Measurements from ENCODE around the gene FAM222A. TPM values are rescaled to one million over a fixed set of nuclear protein-coding genes. Genes with fewer than 3 reads are reported as not detected.

Gene FAM222A
- total RNA-seq, 1 experiment from 2014 or later: 1.6 TPM

- DNase-seq (ENCODE audit: low spot score) (no peak), ATAC-seq (no peak)
- CTCF ChIA-PET: no interaction called here
- Mint-ChIP-seq H3K4me3 (no peak overlapping the region), H3K27me3 (ENCODE audit: low read depth) (no peaks in the 10 kb centered on the region), H3K27ac (no peak overlapping the region), H3K36me3 (no peaks in the 10 kb centered on the region), H3K4me1 (peaks cover 2% of the 10 kb centered on the region; the same call in 1 of the 2 replicates), H3K9me3 (no peaks in the 10 kb centered on the region)
- TF ChIP-seq ERG (CRISPR knock-in tag; IDR thresholded peaks at IDR 0.05) (no peak), PRRX2 (CRISPR knock-in tag; IDR thresholded peaks at IDR 0.05) (no peak), NFATC4 (CRISPR knock-in tag; IDR thresholded peaks at IDR 0.05) (no peak), CTCF (IDR thresholded peaks at IDR 0.05) (no peak), ZSCAN18 (CRISPR knock-in tag; IDR thresholded peaks at IDR 0.05) (no peak), ZBTB43 (CRISPR knock-in tag; IDR thresholded peaks at IDR 0.05) (no peak), IRF2 (CRISPR knock-in tag; IDR thresholded peaks at IDR 0.05; ENCODE audit: borderline replicate concordance, low read depth) (no peak), ATF6 (CRISPR knock-in tag; IDR thresholded peaks at IDR 0.05) (no peak), TCF7 (CRISPR knock-in tag; IDR thresholded peaks at IDR 0.05; ENCODE audit: low read depth) (no peak), USF2 (CRISPR knock-in tag; IDR thresholded peaks at IDR 0.05) (no peak), FOXP1 (CRISPR knock-in tag; IDR thresholded peaks at IDR 0.05; ENCODE audit: borderline replicate concordance) (no peak), NR2C2 (CRISPR knock-in tag; IDR thresholded peaks at IDR 0.05) (no peak), ZNF138 (CRISPR knock-in tag; conservative IDR thresholded peaks at IDR 0.05) (no peak), NFYB (CRISPR knock-in tag; conservative IDR thresholded peaks at IDR 0.05; ENCODE audit: low read depth) (no peak), ZNF396 (CRISPR knock-in tag; IDR thresholded peaks at IDR 0.05; ENCODE audit: borderline replicate concordance) (no peak)
- POLR2A ChIA-PET: no interaction called here
Measured at GRCh38 chr12:109702111-109702841, 11.3 kb upstream of the FAM222A start.

- ChIA-PET POLR2A (no interaction called here), CTCF (no interaction called here)
- Mint-ChIP-seq H3K4me1 (0 out of 2 replicates have a peak, but pooled peaks cover 2% of the 10 kb centered on the region), H3K27me3 (ENCODE audit: low read depth) (no peaks in the 10 kb centered on the region), H3K9me3 (no peaks in the 10 kb centered on the region), H3K27ac (no peak overlapping the region), H3K36me3 (no peaks in the 10 kb centered on the region), H3K4me3 (no peak overlapping the region)
- DNase-seq (ENCODE audit: low spot score): no peak
- TF ChIP-seq ESRRA (CRISPR knock-in tag; IDR thresholded peaks at IDR 0.05; ENCODE audit: borderline replicate concordance): no peak
- no peak for TF ChIP-seq SP1 (CRISPR knock-in tag; conservative IDR thresholded peaks at IDR 0.05)
- no peak for TF ChIP-seq TEAD1 (CRISPR knock-in tag; IDR thresholded peaks at IDR 0.05)
- no peak for TF ChIP-seq RORB (CRISPR knock-in tag; IDR thresholded peaks at IDR 0.05)
- no peak for TF ChIP-seq ZNF317 (CRISPR knock-in tag; IDR thresholded peaks at IDR 0.05; ENCODE audit: borderline replicate concordance, low read depth)
- no peak for TF ChIP-seq TEAD4 (CRISPR knock-in tag; IDR thresholded peaks at IDR 0.05)
- TF ChIP-seq E2F1 (CRISPR knock-in tag; IDR thresholded peaks at IDR 0.05): no peak
- TF ChIP-seq ZBTB21 (CRISPR knock-in tag; IDR thresholded peaks at IDR 0.05; ENCODE audit: borderline replicate concordance): no peak
- no peak; the same call in 1 of the 2 replicates for ATAC-seq
Measured at GRCh38 chr12:109703684-109704083, 9.9 kb upstream of the FAM222A start.

All from WTC11 (cell line).